ENCODE data around the gene INAFM2. TPM values are rescaled to one million over a fixed set of nuclear protein-coding genes. Genes with fewer than 3 reads are reported as not detected.

INAFM2 gene
- total RNA-seq (2014; rRNA removed; shearing (Covaris generic)) = 13.0 and 15.7 TPM in 2 replicates

DNA sequence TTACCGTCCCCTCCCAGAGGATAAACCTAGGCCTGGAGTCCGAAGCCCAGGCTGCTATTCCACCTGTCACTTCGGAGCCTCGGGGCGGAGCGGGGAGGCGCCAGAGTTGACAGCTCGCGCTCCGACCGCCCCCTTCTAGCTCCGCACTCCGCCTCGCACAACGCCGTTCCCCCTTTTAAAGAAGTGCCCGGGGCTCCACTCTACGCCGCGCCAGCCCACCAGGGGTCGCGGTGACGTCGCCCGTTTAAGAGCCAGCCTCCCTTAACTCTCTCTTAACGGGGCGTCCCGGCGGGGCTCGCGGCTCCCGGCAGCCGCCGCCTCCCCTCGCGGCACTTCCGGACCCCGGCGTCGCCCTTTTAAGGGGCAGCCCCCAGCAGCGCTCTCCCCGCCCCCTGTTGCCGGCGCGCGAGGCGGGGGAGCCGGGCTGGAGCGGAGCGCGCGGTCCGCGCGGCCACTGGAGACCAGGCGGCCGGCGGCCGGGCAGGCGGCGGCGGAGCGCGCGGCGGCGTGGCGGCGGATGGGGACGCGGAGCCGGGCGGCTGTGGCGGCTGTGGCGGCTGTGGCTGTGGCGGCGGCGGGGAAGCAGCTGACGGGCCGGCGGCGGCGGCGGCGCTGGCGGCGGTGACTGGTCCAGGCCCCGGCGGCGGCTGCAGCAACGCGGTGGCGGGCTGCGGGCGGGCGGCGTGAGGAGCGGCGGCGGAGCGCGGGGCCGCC, at the start of gene INAFM2:
TSS of gene INAFM2 (plus strand) at position 454 of the 714 bp plus-strand sequence. CDS start 364 bp downstream, outside the sequence.
- peak; percentile 77 for DNase-seq (ENCODE audit: low spot score)

DNA sequence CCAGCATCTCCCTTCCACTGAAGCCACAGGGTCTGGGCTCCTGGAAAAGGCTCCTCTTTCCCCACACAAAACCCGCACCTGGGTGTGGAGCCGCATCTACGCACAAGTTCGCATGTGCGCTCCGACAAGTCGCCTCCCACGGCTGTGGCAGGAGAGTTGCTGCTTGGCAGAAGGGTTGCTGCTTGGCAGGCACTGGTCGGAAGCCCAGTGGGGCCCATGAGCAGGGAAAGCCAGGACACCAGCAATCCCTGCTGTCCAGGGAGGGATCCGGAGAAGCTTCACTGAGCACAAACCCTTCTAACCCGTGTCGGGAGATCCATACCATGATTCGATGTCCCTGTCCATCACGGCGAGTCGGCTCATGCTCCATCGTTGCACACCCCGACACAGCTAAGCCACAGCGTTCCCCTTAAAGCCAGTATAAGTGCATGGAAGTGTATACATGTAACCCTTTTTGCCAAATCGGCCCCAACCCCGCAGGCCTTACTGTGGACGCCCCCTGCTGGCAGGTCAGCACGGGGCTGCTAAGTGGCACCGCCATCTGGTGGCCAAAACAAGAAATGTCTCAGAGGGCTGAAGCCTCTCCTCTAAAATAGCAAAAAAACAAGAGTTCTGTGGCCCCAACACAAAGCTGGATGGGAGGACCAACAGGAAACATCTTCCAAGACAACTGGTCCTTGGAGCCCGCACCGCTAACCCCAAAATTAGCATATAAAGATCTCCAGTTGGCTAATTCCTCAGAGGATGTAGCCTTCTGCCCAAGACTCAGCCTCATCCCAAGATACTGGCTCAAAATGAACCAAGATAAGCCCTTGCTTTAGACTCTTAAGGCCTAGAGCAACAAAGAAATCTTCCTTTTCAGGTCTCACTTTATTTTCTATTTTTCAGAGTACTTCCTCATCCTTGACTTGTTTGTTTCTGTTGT, 48.9 kb upstream of the INAFM2 start:
- peak; percentile 73 for DNase-seq (ENCODE audit: low spot score)

DNA sequence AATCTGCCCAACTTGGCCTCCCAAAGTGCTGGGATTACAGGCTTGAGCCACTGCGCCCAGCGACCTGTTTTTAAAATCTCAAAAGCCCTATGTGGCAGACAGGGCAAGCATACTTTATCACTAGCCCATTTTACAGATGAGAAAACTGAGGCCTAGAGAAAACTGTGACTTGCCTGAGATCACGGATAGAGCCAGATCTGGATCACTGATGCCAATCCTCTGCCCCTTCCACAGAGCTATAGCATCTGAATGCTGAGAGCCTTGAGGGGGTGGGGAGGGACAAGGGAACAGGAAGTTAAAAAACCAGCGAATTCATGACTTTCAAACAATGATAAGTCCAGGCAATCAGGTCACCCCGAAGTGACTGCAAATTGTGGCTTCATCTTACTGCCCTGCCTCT, 48.0 kb upstream of the INAFM2 start:
- DNase-seq (ENCODE audit: low spot score) = no peak

DNA sequence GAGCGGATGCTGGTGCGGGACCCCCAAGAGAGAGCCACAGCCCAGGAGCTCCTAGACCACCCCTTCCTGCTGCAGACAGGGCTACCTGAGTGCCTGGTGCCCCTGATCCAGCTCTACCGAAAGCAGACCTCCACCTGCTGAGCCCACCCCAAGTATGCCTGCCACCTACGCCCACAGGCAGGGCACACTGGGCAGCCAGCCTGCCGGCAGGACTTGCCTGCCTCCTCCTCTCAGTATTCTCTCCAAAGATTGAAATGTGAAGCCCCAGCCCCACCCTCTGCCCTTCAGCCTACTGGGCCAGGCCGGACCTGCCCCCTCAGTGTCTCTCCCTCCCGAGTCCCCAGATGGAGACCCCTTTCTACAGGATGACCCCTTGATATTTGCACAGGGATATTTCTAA, 47.5 kb upstream of the INAFM2 start:
- no peak for DNase-seq (ENCODE audit: low spot score)

DNA sequence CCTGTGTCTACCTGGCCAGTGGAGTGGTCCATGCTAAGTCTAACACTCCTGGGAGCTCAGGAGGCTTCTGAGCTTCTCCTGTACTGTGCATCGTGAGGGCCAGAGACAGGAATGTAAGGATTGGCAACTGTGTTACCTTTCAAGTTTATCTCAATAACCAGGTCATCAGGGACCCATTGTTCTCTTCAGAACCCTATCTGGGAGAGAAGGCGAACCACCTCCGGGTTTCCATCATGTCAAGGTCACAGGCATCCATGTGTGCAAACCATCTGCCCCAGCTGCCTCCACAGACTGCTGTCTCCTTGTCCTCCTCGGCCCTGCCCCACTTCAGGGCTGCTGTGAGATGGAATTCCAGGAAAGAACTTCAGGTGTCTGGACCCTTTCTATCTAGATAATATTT, 46.6 kb upstream of the INAFM2 start:
- DNase-seq (ENCODE audit: low spot score) = no peak

DNA sequence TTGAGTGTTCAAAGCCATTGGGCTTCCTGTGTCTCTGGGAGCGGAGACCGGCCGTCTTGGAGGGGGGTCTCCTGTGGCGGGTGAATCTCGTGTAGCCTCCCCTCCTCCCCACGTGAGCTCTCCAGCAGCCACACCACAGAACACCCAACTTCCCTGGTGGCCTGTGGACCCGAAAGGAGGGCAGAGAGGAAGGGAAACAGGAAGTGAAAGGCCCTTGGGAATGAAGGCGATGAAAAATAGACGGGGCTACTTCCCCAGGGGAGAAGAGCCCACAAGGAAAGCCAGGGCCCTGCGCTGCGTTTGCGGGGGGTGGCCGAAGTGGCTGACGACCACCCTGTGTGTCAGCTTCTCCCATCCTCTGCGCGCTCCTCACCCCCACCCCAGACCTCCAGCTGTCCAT, 46.0 kb upstream of the INAFM2 start:
- DNase-seq (ENCODE audit: low spot score) = no peak

DNA sequence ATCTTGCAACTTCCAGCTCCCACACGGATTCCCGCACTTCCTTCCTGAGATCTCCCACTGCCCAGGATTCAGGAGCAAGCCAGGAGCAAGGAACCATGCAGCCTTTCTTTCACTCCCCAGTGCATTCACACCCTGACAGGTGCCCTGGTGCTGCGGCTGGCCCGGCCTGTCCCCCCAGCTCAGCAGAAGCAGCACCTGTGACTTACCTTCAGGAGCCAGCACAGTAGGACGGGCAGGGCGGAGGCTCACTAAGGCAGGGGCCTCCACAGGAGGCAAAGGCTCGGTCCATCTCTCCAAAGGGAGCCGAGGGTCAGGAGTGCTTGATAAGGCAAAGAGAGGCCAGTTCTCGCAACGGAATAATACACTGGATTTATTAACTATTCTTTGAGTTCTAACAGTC, 45.5 kb upstream of the INAFM2 start:
- DNase-seq (ENCODE audit: low spot score) = no peak

DNA sequence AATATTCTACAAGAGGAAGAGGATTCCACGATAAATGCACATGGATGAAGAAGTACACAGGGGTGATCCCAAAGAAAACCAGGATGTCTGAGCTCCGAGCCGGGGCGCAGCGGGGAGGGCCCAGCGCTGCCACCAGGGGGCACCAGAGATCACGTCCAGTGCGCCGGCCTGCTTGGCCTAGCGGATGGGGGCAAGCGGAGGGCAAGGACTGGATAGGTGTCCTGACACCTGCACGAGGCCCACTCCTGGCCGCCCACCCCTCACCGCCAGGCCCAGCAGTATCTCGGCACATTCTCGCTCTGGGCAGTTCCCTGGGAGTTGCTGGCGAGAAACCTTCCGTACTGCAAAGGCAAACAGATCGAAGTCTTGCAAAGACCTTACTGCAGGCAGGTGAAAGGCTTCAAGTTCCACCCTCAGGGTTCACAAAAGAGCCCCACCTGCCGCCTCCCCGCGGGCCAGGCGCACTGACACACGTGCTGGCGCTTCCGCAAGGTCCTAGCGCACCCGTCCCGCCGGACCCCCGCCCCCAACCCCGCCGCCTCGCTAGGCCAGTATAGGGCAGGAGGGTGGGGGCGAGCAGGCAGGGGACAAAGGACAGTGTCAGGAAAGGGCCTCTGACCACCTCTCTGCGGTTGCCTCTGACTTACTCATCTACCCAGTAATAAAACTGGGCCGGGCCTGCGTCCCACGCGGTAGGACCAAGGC, 43.9 kb upstream of the INAFM2 start:
- peak; percentile 42 for DNase-seq (ENCODE audit: low spot score)

DNA sequence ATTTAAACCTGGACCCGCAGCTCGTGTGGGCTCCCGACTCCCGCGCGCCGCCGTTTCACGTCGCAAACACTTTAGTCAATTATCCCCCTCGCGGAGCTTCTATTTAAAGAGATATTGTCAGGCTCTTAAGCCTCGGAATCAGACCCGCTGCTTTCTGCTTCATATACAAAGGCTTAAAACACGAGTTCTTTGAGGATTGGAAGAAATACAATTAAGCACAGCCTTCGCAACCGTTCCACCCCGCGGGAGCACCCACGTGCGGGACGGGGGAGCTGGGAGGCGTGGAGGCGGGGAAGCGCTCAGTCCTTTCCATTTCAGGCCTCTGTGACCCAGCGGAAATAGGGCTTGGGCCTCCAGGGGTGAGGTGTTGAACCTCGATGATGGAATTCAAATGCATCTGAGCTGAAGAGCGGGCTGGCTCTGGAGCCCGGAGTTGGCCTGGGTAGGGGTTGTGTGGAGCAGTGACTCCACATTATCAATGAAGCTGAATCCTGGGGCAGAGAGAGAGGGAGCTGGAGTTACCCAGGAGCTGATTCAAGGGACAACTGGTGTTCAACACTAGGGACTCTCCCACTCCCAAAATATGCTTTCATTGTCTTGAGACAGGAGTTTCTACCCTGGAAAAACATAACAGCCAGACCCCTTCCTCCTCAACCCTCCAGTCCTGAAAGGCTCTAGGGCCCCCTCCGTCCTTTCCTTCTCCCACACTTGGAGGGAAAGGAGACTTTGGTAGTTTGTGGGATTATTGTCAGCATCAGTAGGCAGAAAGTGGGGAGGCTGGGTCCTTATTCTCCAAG, 43.0 kb upstream of the INAFM2 start:
- DNase-seq (ENCODE audit: low spot score) = no peak

DNA sequence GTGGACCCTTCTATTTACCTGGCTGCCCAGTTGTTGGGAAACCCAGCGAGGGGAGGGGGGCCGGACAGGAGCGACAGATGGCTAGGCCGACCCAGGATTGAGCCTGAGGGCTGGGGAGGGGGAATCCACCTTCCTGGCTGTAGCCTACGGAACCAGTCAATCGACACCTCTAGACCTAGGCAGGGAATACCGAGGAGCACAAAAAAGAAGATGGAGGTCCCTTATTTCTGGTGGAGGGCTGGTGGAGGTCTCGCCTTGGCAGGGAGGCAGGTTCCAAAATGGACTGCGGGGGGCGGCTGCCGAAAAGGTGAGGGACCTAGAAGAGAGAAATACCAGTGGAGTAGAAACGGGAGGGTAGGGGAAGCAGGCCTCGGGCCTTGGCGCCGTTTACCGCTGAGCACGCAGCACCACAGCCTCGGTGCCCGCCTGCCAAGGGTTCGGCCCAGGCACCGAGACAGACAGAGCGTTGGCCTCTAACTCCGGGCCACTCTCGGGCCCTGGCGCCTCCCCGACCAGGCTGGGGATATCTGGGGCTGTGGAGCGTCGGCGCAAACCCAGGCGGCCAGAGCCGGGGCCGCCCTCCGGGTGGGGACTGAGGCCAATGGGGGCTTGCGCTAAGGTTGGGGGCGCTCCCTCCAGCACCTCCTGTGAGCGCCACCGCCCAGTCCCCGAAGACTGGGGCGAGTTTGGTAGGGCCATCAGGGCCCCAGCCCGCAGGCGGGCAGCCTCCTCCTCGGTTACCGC, 42.3 kb upstream of the INAFM2 start:
- DNase-seq (ENCODE audit: low spot score) = no peak

DNA sequence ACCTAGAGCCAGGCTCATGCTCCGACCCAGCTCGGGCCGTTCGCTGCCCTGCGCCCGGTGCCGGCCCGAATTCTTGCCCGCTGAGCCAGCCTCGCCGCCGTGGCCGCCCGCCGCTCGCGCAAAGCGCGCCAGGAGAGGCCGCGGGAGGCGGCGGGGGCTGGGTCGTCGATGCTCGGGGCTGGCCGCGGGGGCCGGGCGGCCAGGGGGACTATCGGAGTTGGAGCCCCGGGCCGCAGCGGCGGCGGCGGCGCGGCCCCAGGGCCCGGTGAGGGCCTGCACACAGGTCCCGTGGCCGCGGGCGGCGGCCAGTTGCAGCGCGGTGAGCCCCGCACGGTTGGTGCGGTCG, 41.7 kb upstream of the INAFM2 start:
- no peak for DNase-seq (ENCODE audit: low spot score)

DNA sequence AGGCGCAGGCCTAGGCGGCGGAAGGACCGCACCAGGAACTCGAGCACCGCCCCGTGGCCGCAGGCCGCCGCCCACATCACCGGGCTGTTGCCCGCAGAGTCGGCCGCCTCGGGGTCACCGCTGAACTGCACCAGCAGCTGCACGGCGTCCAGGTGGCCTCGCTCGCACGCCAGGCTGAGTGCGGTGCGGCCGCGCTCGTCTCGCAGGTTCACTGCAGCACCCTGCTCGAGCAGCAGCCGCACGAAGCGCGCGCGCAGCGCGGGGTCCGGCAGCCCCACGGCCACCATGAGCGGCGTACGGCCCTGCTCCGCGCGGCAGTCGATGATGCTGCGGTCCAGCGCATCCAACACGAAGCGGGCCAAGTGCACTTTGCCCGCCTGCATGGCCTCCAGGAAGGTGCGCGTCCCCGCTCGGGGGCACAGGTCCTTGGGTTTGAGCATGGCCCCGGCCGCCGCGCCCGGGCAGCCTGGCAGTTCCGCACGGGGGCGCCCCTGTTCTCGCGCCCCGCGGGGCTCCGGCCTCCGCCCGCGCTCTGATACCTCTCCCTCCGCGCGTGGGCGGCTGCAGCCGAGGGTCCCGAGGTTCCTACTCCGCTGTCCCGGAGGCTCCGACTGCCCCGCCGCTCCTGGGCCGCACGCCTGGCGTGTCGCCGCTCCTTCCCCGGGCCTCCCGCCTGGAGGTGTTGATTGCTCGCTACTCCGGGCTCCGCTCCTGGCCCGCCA, 41.2 kb upstream of the INAFM2 start:
- no peak for DNase-seq (ENCODE audit: low spot score)

DNA sequence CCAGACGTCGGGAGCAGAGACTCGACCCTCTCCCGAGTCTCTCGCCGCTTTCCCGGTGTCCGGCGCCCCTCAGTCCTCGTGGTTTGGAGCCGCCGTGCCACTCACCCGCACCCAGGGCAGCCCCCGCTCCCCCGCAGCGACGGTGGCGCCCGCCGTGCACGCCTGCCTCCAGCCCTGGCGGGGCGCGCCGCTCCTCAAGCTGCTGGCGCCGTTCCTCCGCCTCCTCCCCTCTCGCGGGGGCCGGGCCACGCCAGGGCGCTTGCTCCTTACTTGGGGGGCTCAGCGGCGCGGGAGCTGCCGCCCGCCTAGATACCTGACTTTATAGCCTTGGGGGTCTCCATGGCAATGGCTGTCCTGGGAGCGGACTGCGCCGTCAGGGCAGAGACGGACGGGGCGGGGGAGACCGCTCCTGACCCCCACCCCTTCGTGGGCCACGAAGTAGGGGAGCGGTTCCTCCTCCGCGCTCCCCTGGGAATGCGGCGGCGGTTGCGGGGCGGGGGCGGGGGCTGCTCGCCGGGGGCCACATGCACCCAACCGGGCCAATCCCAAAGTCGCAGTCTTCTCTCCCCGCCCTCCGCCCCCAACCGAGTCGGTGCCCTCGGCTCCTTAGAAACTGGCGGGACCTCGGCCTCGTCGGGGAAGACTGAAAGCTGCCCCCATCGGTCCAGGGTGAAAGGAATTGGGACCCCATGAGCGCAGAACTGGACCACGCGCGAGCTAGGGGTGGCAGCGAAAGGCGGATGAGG, 40.5 kb upstream of the INAFM2 start, which contains the start of gene ANKRD63:
TSS of gene ANKRD63 (minus strand) at position 196 of the 746 bp plus-strand sequence. CDS start 478 bp downstream, outside the sequence.
- DNase-seq (ENCODE audit: low spot score) = no peak

DNA sequence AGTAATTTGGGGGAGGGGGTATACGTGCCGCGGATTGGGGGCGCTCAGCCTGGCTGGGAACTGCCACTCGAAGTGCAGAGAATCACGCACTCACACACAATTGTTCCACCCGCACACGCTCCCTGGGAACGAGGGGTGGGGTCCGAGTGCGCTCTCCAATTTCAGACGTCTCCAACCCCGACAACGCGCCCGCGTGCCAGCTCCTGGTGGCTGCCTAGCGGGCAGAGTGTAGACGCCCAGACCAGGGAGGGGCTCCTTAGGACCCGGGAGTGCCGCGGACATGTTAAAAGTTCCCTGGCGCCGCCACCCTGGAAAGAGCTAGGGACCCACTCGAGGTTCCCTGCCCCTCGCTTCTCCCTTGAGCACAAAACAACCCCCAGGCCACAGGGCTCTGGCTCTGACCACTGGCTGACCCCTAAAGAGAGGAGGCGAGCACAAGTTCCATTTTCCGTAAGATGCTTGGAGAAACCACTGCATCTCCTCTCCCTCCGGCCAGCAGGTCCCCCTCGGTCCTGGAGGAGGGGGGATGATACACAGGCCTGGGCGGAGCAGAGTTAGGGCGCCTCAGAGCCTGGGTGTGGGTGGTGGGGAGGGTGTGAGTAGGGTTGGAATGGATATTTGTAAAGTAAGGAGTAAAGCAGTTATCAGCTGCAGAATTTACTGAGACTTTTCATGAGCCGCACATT, 39.7 kb upstream of the INAFM2 start:
- DNase-seq (ENCODE audit: low spot score) = no peak

DNA sequence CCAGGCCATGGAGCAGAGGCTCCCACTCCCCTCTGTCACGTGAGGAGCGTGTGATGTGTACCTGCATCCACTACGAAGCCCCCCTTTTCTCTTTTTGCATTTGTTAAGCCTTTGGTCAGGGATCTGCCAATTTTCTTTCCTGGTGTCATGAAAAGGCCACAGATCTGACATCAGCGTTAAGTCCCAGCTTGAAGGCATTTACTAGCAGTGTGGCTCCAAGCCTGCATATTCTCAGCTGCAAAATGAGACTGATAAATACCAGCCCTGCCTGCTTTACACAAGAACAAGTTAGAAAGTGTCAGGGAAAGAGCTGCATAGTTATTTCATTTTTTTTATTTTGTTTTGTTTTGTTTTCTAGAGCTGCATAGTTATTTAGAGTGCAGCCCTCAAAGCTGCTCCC, 38.3 kb upstream of the INAFM2 start:
- DNase-seq (ENCODE audit: low spot score) = no peak

DNA sequence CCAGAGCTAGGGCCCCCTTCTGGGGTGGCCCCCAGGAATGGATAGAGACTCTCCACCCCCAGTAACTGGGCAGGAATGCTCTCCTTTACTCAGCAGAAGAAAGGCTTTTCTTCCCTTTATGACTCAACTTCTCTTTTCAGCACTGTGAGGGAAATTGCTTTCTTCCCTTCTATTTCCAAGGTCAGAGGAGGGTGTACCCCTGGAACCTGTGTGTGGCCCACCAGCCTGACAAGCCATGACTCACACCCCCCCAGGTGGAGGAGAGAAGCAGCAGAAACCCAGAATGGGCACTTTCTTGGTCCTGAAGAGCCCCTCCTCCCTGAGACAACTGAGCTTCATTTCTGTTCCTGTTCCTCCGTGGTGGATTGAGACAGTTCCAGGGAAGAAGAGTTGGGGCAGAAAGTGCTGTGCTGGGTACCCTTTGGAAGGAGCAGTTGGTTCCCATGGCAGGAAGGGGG, 37.9 kb upstream of the INAFM2 start:
- DNase-seq (ENCODE audit: low spot score) = no peak

DNA sequence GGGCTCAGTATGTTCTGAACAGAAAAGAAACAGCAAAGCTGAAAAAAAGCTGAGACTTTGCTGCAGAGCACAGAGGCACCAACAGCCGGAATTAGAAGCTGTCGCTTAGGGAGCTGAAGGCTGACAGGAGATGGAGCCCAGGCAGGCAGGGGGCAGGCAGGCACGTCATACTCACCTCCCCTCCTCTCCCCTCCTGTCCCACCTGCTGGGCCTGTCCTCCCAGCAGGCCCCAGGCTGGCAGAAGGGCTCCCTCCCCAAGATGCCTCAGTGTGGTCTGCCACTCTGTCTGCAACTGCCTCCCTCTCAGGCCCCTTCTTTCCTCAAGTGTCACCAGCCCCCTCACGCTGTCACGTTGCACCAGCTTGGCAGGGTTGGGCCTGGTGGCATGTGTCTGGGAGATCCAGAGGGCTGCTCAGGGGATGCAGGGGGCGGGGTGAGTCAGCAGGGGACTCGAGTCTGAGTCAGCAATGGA, 37.4 kb upstream of the INAFM2 start:
- DNase-seq (ENCODE audit: low spot score) = no peak

DNA sequence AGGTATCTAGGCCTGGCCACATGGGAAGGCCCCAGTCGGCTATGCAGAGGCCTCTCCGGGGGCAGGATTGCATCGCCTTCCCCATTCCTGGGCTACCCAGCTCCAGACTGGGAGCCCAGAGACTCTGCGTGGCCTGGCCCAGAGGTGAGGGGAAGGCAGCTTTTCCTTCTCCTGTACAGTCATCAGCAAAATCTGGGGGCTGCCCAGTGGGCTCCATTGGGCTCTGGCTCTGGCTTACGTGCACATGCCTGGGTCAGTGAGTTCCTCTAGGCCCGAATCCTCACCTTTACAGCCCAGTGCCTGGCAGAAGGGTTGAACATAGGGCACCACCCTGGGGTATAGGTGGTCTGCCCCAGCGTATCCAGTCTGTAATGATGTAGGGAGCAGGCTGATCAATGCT, 36.7 kb upstream of the INAFM2 start:
- DNase-seq (ENCODE audit: low spot score) = no peak

DNA sequence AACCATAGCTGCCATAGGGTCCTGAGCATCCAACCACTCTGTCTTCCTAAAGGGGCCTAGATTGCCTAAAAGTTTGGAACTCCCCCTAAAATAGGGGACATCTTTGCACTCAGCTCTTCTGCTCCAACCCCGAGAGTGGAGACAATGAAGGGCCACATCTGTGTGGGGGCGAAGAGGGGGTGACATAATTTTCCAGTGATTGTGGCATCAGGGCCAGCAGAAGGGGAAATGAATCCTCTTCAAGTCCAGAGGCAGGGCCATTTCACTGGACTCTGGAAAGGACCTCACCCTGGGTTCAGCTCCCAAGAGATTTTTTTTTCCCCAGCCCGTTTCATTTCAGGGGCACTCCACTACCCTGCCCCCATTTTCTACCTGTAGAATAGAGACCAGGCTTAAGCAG, 36.0 kb upstream of the INAFM2 start:
- no peak for DNase-seq (ENCODE audit: low spot score)

Measured in H4 (cell line).